Measurements from ENCODE around the gene PNMA6E. TPM values are rescaled to one million over a fixed set of nuclear protein-coding genes. Genes with fewer than 3 reads are reported as not detected.

PNMA6E gene
- total RNA-seq, 1 donor from 2014 or later = not detected

DNA sequence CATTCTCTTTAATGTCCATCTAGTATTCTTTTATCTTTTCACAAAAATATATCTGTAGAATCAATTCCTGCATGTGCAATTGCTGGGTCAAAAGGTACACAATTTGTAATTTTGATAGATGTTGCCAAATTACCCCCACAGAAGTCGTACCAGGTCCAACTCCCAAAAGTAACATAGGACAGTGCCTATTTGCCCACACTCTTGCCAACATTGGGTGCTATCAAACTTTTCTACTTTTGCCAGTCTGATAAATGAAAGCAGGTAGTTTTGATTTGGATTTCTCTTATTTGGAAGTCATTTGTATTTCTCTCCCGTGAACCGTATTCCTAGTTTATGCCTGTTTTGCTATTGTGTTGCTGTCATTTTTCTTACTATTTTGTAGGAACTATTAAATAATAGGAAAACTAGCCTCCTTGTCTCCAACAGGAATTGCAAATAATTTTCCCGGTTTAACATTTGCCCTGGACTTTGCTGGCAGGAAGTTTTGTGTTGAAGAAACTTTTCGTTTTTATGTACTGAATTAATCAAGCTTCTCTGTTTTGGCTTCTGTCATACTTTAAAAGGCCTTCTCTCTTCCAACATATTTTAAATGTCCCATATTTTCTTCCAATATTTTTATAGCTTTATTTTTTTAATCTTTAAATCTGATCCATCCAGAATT is 34.1 kb downstream of the PNMA6E start:
- H3K4me3 ChIP-seq (ENCODE audit: low read depth, low read length) = no peak overlapping the region
- DNase-seq (ENCODE audit: low read depth) = no peak
- no peak for TF ChIP-seq CTCF (conservative IDR thresholded peaks at IDR 0.05; ENCODE audit: low read depth, low read length)

- no peak for DNase-seq (ENCODE audit: low read depth)
- H3K4me3 ChIP-seq (ENCODE audit: low read depth, low read length) = no peak overlapping the region
- no peak for TF ChIP-seq CTCF (conservative IDR thresholded peaks at IDR 0.05; ENCODE audit: low read depth, low read length)
These were observed 35.0 kb downstream of the PNMA6E start for GRCh38 chrX:153366119-153366518.

DNA sequence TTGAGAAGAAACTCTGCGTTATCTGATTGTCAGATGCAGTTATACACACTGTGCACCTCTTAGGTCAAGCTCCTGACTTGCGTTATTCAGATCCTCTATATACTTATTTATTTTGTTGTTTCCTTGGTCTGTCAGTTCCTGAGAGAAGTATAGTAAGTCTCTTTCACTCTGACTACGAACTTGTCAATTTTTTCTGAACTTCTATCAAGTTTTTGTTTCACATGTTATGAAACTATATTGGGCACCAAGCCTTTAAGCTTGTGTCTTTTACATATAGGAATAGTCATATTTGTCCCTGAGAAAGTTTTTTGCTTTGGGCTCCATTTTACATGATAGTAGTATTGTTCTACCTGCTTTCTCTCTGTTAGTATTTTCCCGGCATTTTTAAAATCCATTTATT is 35.5 kb downstream of the PNMA6E start:
- no peak overlapping the region for H3K4me3 ChIP-seq (ENCODE audit: low read depth, low read length)
- no peak for TF ChIP-seq CTCF (conservative IDR thresholded peaks at IDR 0.05; ENCODE audit: low read depth, low read length)
- no peak for DNase-seq (ENCODE audit: low read depth)

- no peak for TF ChIP-seq CTCF (conservative IDR thresholded peaks at IDR 0.05; ENCODE audit: low read depth, low read length)
- no peak overlapping the region for H3K4me3 ChIP-seq (ENCODE audit: low read depth, low read length)
- no peak for DNase-seq (ENCODE audit: low read depth)
These were observed 39.3 kb downstream of the PNMA6E start for GRCh38 chrX:153361781-153362397.

DNA sequence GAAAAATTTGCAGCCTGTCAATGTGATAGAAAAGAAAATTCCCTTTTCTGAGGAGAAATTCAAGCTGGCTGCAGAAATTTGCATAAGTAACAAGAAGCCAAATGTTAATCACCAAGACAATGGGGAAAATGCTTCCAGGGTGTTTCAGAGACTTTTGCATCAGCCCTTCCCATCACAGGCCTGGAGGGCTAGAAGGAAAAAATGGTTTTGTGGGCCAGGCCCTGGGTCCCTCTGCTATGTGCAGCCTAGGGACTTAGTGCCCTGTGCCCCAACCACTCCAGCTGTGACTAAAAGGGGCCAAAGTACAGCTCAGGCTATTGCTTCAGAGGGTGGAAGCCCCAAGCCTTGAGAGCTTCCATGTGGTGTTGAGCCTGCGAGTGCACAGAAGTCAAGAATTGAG is 43.3 kb downstream of the PNMA6E start:
- H3K4me3 ChIP-seq (ENCODE audit: low read depth, low read length) = no peak overlapping the region
- DNase-seq (ENCODE audit: low read depth) = no peak
- no peak for TF ChIP-seq CTCF (conservative IDR thresholded peaks at IDR 0.05; ENCODE audit: low read depth, low read length)

DNA sequence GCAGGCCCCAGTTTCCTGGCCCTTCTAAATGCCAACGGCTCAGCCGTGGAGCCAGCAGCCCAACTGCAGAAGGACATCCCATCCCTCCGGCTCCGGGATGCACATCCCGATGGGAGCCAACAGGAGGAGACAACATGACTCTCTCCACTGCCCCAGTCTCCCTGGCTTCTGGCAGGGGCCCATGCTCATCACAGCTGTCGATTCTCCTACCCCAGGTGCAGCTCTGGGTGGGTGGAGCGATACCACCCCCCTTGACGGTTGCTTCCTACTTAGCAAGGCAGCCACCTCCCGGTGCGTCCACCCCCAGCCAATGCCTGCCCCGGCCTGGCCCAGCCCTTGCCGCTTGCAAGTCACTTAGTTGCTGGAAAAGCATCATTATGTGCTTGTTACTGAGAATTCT is 47.7 kb downstream of the PNMA6E start:
- TF ChIP-seq CTCF (conservative IDR thresholded peaks at IDR 0.05; ENCODE audit: low read depth, low read length) = no peak
- H3K4me3 ChIP-seq (ENCODE audit: low read depth, low read length) = no peak overlapping the region
- no peak for DNase-seq (ENCODE audit: low read depth)

DNA sequence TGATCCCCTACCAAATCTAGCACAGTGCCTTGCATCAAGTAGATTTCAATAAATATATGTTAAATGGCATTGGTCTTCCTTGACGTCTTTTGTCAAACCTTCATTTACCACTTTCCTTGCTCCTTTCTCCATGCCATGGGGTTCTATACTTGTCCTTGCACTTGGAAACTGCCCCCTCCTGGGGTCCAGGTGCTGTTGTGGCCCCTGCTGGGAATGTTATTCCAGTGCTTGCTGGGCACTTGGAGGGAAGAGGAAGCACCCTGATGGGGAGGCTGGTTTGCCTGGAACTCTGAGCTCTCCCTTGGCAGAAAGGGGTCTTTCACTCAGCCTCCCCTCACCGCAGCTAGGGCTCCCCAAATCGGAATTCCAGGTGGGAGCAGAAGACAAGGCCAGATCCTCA is 48.3 kb downstream of the PNMA6E start:
- no peak for TF ChIP-seq CTCF (conservative IDR thresholded peaks at IDR 0.05; ENCODE audit: low read depth, low read length)
- no peak for DNase-seq (ENCODE audit: low read depth)
- no peak overlapping the region for H3K4me3 ChIP-seq (ENCODE audit: low read depth, low read length)

Measured in epithelial cell of proximal tubule (primary cell).